Stimulated activated CD4-positive, alpha-beta T cell treated with anti-CD3 and anti-CD28 coated beads, Interleukin-12 subunit alpha, Interleukin-12 subunit beta, amount 100 ng/mL, for 4 hours (primary cell): ENCODE results near the gene PSME3IP1.
"Not testable (repeated sequence)": the region's sequence is repeated elsewhere in the genome, so short reads cannot be mapped to it uniquely, and the experiment has no call there.

Experiments
- DNase-seq: peaks from one replicate; pipeline ENCODE4 v3.0.0-alpha.2; 2020

The PSME3IP1 gene

DNA sequence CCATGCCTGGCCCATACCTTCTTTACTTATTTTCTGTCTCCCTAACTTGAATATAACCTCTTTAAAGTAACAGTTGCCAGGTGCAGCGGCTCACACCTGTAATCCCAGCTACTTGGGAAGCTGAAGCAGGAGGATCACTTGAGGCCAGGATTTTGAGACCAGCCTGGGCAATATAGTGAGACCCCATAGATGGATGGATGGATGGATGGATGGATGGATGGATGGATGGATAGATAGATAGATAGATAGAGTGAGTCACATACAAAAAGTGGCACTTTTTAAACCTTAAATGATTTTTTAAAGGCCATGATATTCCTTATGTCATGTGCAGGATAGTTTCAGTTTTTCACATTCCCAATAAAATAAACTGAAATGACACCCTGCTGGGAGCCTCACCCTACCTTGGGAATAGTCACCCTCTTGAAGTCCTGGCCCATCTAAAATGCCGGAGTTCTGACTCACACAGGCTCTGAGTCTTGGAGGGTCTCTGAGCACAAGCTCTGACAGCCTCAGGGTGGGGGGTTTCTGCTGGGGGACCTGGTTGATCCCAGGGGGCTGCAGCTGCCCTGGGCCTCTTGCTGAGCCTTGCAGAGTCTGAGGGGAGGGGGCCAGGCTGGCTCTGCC, 67.3 kb downstream of the PSME3IP1 start:
- DNase-seq: no peak

DNA sequence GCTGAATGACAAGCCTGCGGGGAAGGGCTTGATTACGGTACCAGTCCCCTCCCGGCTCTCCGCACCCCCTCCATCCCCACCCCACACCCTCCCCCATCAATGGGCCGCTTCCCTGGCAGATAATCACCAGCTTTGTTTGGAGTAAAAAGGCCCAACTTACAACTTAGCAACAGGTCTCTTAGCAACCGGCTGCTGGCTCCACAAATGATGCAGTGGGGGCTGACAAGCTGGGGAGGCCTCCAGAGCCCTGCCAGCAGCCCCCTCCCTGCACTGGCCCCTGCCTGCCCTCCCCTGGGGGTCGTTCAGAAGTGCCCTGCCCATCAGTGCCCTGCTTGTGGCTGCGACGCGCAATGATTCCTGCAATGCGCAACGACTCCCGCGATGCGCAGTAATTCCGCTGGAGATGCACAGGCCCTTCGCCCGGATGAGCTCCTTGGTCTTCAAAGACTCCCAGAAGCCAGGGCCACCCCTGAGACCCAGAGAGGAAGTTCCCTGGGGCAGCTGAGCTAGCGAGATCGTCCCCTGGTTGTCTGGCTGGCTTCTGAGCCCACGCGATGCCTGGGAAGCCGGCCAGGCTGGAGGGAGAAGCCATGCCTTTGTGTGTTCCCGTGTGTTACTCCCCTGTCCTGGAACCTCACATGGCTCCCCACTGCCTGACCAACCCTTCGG, 70.2 kb downstream of the PSME3IP1 start:
- no peak for DNase-seq

DNA sequence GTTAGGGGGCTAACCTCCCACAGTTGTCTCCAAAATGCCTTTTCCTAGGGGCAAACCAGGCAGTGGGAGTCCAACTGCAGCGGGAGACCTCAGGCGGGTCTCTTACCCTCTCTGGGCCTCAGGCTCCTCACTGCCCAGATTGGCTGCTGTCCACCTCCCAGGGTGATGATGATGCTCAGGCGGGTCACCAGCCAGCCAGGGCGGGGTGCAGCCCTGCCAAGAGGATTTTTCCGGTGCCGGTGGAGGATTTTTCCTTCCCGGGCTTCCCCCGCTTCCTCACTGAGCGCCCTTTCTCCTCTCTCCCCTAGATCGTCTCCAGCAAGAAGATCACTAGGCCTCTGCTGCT, 70.7 kb downstream of the PSME3IP1 start:
- DNase-seq: no peak

DNA sequence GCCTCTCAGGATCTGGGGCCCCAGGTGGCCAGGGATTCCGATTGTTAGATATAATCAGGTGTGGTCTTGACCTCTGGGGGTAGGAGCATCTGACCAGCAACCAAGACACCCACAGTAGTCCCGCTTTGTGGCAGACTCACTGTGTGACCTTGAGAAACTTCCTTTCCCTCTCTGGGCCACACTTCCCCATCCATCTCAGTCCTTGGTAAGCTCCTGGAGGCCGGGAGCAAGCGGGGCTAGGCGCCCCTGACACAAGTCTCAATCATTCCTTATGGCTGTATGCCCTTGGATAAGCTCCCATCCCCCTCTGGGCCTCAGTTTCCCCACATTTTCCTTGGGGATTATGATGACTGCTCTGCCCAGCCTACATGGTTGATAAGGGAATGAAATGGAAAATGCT, 72.2 kb downstream of the PSME3IP1 start:
- no peak for DNase-seq

DNA sequence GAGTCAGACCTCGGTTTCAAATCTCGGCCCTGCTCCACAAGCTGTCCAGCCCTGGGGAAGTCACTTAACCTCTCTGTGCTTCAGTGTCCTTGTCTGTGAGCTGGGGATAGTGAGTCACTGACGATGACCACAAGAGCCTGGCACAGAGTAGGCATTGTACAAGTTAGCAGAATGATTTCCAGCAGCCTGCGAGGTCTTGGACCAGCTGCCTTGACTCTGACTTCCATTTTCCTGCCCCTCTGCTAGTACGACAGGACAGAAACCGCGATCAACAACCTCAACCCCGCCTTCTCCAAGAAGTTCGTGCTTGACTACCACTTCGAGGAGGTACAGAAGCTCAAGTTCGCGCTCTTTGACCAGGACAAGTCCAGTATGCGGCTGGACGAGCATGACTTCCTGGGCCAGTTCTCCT, 72.8 kb downstream of the PSME3IP1 start:
- DNase-seq: no peak

DNA sequence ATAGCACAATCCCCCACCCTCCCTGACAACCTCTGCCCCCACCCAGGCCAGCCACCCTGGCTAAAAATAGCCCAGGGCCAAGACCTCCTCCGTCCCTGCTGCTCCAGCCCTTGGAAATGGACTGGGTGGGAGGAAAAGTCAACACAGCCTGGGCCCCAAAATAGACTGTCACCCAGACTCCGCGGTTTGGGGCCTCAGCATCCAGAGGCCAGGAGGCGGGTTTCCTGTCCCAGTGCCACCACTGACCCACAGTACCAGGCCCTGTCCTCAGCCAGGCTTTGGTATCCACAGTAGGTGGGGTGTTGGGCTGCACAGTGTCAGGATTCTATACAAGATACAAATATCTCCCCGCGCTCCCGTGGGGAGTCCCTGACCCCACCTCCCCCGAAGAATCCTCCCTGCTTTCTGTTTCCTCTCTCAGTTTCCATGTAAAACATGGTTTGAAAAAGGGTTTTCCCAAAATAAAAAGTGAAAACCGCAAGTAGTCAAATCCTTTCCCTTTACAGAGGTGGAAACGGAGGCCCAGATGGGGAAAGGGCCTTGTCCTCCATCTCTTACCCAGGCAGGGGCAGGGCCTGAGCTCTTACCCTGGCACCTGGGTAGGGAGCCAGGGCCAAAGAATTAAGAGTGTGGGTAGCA, 73.3 kb downstream of the PSME3IP1 start:
- no peak for DNase-seq

DNA sequence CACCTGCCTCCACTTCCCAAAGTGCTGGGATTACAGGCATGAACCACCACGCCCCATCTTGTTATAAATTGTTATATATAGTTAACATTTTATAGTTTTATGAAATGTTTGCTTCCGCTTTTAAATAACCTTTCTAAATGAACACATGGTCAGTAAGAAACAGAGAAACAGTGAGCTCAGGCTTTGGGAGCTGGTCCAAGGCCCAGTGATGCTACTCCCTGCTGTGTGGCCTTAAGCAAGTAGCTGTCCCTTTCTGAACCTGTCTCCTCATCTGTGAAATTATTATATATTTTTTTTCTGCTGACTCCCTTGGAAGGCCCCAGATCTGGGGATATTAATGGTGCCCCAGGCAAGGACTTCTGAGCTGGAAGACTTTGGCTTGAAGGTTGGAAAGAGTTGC, 74.4 kb downstream of the PSME3IP1 start:
- no peak for DNase-seq

DNA sequence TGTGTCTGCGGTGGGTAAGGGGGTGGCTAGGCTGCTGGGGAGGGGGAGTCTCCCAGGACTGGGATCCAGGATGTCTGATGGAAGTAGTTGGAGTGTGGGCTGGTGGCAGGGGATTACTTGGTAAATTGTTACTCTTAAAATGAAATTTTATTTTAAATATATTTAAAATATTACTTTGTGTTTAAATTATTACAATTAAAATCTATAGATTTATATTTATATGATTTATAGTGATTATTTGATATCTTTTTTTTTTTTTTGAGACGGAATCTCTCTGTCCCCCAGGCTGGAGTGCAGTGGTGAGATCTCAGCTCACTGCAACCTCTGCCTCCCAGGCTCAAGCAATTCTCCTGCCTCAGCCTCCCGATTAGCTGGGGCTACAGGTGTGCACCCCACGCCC, 74.9 kb downstream of the PSME3IP1 start:
- no peak for DNase-seq

DNA sequence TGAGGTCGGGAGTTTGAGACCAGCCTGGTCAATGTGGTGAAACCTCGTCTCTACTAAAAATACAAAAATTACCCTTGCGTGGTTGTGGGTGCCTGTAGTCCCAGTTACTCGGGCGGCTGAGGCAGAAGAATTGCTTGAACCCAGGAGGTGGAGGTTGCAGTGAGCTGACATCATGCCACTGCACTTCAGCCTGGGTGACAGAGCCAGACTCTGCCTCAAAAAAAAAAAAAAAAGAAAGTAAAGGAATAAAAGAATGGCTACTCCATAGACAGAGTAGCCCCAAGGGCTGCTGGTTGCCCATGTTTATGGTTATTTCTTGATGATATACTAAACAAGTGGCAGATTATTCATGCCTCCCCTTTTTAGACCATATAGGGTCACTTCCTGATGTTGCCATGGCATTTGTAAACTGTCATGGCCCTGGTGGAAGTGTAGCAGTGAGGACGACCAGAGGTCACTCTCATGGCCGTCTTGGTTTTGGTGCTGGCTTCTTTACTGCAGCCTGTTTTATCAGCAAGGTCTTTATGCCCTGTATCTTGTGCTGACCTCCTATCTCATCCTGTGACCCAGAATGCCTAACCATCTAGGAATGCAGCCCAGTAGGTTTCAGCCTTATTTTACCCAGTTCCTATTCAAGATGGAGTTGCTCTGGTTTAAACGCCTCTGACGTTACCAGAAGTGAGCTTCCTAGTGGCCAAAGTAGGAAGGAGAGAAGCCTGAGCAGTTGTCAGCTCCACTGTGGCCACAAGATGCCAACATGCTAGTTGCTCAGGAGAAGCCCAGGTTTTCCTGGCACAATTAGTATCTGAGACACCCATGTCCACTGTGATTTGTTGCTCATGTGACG, 76.4 kb downstream of the PSME3IP1 start:
- not testable (repeated sequence) for DNase-seq

DNA sequence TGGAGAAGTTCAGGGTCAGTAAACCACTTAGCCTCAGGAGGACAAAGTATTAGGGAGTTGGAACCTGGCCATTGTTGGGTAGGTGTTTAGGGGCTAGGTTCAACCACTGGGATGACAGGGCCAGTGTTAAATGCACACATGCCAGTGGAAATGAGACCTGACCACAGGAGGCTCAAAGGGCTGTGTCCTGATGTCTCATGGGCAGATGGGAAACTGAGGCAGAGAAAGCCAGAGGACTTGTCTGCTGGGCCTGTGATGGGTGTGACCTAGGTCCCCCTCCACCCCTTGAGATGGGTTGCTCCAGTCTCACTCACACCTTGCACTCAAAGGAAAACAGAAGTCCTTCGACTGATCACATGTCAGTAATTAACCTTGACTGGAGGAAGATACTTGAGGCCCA, 77.4 kb downstream of the PSME3IP1 start:
- DNase-seq: no peak

DNA sequence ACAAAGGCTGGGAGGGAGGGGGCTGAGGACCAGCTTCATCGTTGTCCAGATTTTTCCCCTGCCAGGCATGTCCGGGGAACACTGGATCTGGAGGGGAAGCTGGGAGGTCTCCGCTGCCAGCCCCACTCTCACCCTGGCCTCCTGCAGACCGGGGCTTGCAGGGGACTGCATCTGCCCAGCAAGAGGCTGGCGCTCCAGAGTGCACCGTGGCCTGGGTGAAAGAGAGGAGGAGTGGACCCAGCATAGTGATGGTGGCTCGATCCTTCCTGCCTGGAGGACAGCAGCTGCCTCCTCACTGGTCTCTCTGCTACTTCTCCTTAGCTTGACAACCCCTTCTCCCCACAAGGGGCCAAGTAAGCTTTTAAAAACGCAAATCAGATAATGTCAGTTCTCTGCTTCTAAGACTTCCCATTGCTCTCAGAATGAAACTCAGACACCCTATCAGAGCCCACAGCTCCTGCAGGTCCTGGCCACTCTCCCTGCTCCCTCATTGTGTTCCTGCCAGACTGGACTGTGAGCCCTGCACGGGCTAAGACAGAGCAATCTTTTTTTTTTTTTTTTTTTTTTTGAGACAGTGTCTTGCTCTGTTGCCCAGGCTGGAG, 78.4 kb downstream of the PSME3IP1 start:
- DNase-seq: no peak

DNA sequence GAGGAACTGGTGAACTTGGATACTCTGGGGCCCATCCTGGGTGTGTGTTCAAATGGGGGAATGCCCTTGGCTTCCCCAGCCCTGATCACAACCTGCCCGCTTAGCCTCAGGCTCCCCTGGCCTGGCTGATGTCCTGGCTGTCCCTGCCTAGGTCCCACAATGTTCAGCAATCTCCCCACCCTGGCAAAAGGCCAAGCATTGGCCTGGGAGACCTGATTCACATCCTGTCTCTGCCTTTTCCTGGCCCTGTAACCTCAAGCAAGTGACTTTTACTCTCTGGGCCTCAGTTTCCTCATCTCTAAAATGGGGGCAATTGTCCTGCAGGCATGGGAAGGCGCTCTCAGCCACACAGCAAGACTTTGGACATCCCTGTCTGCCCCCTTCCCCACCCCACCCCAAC, 79.1 kb downstream of the PSME3IP1 start:
- no peak for DNase-seq

DNA sequence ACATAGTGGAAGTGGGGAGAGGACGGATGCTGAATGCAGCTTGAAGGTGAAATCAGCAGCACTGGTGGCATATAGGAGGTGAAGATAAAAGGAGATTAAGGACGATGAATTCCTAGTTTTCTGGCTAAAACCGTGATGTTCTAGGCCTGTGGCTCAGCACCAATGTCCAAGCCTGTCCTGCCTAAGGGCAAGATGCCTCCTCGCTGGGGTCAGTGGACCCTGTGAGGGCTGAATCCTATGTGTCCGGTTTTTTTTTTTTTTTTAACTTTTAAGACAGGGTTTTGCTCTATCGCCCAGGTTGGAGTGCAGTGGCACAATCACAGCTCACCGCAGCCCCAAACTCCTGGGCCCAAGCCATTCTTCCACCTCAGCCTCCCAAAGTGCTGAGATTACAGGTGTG, 80.7 kb downstream of the PSME3IP1 start:
- no peak for DNase-seq

DNA sequence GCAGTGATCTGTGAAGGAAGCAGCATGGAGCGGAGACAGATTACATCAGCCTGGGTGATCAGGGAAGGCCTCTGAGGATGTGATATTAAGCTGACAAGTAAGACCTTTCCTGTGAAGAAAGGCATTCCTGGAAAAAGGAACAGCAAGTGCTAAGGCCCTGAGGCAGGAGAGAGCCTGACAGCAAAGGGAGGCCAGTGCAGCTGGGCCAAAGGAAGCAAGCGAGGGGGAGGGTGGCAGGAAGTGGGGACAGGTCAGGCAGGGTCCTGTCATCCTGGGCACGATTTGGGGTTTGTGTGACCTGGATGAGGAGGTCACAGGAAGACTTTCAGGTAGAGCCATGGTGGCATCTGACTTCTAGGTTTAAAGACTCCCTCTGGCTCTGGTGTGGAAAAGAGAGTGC, 81.1 kb downstream of the PSME3IP1 start:
- DNase-seq: no peak

DNA sequence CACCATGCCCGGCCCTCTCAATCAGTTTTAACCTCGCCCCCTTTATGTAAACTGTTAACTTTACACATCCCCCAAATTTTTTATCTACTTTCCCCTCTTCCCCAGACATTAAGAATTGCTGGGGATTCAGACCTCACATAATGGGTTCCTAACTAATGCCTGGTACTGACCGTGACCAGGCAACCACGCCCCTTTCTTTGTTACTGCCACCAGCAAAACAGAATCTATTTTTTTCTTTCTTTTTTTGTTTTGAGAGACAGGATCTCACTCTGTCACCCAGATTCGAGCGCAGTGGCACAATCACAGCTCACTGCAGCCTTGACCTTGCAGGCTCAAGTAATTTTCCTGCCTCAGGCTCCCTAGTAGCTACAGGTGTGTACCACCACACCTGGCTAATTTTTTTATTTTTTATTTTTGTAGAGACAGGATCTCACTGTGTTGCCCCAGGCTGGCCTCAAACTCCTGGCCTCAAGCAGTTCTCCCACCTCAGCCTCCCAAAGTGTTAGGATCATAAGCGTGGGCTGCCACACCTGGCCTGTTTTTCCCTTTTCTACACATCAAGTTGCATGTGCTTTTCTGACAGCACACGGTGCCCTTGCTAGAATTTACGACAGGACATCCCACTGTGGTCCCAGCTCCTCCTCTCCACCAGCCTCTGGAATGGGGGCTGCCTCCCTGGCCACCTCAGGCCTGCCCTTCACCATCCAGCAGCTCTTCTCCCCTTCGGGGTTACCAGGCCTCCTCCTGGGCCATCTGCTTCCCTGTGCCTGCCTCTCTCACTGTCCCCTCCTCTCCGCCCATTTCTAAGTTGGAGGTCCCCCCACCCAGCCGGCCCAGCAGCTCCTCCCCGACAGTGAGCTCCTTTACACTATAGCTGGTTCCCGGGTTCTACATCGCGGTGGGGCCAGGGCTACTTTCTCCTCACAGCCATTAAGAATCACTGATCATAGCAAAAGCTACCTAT, 82.7 kb downstream of the PSME3IP1 start:
- no peak for DNase-seq
